ENCODE data around the gene SERPINB6.
"Not testable (repeated sequence)": the region's sequence is repeated elsewhere in the genome, so short reads cannot be mapped to it uniquely, and the experiment has no call there.

DNA sequence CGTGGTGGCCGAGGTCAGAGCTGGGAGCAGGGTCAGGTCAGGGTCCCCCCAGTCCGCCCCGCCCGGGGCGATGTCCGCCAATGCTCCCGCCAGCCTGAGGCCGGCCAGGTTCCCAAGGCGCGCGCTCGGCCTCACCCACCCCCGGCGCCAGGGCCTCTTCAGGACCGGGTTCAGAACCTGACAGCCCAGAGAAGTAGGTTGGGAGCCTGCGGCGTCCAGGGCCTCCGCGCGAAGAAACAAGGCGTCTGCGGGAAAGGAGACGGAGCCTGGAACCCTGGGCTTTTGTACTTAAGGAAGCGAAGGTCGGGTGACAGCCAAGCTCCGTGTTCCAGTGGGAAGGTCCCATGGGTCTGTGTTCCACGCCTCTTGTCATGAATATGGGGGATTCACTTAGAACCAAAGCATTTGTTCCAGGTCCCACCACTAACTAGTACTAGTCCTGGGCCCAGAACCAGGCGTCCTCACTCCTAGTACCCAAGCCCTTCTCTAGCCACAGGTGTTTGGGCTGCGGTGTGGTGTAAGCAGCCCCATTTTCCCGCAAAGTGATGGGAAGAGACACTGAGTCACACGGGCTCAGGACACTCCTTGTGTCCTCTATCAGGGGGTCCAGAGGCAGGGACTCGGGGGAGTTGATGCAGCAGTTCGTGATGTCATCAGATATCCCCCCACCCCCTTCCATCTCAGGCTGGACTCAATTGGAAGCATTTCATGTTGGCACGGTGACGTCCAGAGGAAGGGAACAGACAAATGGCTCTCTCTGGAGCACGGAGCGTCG is 67.8 kb downstream of the SERPINB6 start:
- not testable (repeated sequence) for TF ChIP-seq JUND (IDR thresholded peaks at IDR 0.05); ATF3 (IDR thresholded peaks at IDR 0.05); ZBTB33 (IDR thresholded peaks at IDR 0.05); REST (IDR thresholded peaks at IDR 0.05); MAX (IDR thresholded peaks at IDR 0.05); RAD21 (IDR thresholded peaks at IDR 0.05); GABPA (IDR thresholded peaks at IDR 0.05 in 1 of 2, conservative IDR thresholded peaks at IDR 0.05 in 1 of 2); YY1 (IDR thresholded peaks at IDR 0.05)
- TF ChIP-seq, protein P1, sequence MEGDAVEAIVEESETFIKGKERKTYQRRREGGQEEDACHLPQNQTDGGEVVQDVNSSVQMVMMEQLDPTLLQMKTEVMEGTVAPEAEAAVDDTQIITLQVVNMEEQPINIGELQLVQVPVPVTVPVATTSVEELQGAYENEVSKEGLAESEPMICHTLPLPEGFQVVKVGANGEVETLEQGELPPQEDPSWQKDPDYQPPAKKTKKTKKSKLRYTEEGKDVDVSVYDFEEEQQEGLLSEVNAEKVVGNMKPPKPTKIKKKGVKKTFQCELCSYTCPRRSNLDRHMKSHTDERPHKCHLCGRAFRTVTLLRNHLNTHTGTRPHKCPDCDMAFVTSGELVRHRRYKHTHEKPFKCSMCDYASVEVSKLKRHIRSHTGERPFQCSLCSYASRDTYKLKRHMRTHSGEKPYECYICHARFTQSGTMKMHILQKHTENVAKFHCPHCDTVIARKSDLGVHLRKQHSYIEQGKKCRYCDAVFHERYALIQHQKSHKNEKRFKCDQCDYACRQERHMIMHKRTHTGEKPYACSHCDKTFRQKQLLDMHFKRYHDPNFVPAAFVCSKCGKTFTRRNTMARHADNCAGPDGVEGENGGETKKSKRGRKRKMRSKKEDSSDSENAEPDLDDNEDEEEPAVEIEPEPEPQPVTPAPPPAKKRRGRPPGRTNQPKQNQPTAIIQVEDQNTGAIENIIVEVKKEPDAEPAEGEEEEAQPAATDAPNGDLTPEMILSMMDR (IDR thresholded peaks at IDR 0.05; ENCODE audit: low read depth, low read length, missing input control): not testable (repeated sequence)
